Spleen (tissue), 7 donors: ENCODE measurements around the gene LSMEM2.

Experiments used
- CTCF ChIP-seq, 11 experiments: fragments of 200-600 bp in 7 of 11; fragments of 450-650 bp in 4 of 11; sonication (generic) in 4 of 11; IDR thresholded peaks in 8 of 11; conservative IDR thresholded peaks in 3 of 11; 1 replicate in 7 of 11; 2 replicates in 4 of 11; pipeline versions ENCODE4 v1.4.0 to v1.8.0; 2016 to 2021; ENCODE audit warnings: antibody characterized with exemption in 11 of 11, inconsistent platforms in 4 of 11, mild to moderate bottlenecking in 1 of 11
- POLR2A ChIP-seq, 3 donors: fragments of 450-650 bp; IDR thresholded peaks; one replicate each; pipeline ENCODE4 v1.5.1; 2017; ENCODE audit warnings: antibody characterized with exemption in 3 of 3, mild to moderate bottlenecking in 1 of 3
- donor health status: DM: no; HTN: no; CAD: no; lungs with moderate emphysema.
- donor health status: DM: no; HTN: no; CAD: no.
- donor health status: DM: no; HTN: no; CAD: no.

DNA sequence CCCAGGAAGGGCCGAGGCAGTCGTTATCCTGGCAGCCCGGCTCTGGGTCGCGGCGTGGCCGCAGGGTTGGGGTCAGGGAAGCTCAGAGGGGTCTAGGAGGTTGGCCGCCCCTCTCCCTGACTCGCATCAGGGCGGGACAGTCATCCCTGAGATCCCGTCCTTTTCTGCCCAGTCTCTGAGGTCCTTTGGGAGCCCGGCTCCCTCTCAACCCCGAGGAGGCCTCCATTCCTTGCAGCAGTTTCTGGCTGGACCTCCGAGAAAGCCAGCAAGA is 43.2 kb downstream of the LSMEM2 start:
- no peak for TF ChIP-seq POLR2A (IDR thresholded peaks at IDR 0.05)
- no peak for TF ChIP-seq CTCF (IDR thresholded peaks at IDR 0.05 in 8 of 11, conservative IDR thresholded peaks at IDR 0.05 in 3 of 11)
